Measurements from ENCODE around the gene MC1R. TPM values are rescaled to one million over a fixed set of nuclear protein-coding genes. Genes with fewer than 3 reads are reported as not detected.

MC1R gene
- total RNA-seq, 1 experiment from 2014 or later = 12.2 TPM

DNA sequence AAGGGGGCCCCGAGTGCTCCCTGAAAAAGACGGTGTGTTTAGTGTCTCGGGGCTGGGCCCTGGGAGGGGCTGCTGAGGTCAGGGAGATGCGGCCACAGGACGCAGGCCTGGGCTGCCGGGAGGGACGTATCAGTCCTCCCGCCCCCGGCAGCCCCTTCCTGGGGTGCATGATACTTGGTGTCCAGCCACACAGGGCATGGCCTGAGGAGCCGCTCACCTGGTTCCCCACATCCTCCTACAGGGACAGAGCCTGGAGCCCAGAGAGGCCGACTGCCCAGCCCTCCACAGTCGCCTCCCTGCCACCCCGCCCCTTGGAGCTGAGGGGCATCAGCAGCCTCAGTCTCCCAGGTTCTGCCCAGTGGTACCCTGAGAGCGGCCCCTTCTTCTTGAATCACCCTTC lies 17.8 kb downstream of the MC1R start:
- H3K9ac ChIP-seq (ENCODE audit: low read length) = no peak overlapping the region
- H3K27me3 ChIP-seq (ENCODE audit: insufficient read depth, low read length) = no peaks in the 10 kb centered on the region
- H4K20me1 ChIP-seq (ENCODE audit: insufficient read depth) = no peaks in the 10 kb centered on the region
- H3K79me2 ChIP-seq (ENCODE audit: insufficient read depth, low read length) = peaks cover 12% of the 10 kb centered on the region; the same call in 1 of the 2 replicates
- peak; percentile 38 for TF ChIP-seq POLR2AphosphoS5 (IDR thresholded peaks at IDR 0.05; ENCODE audit: low read depth, low read length)
- TF ChIP-seq CBX3 (IDR thresholded peaks at IDR 0.05; ENCODE audit: low read depth) = no peak
- ATAC-seq = peak; percentile 37; the same call in 1 of the 2 replicates
- BruUV-seq (replicated peaks) = no TSS peak
- H3K4me3 ChIP-seq (replicated peaks in 1 of 2; ENCODE audit: low read depth in 1 of 2, low read length in 2 of 2) = no peak overlapping the region
- no peak overlapping the region for H2AFZ ChIP-seq (ENCODE audit: low read depth, low read length, poor library complexity, severe bottlenecking)
- peaks cover 35 to 39% of the 10 kb centered on the region in 2 experiments for H3K36me3 ChIP-seq (ENCODE audit: control insufficient read depth in 1 of 2, insufficient read depth in 2 of 2, low read length in 2 of 2)
- RAD21 ChIA-PET (ENCODE audit: low non-redundant PET in 1 of 2, low total read pairs in 2 of 2, uncharacterized antibody in 2 of 2, unreplicated experiment in 2 of 2) = no interaction called here
- peaks cover 0 to 7% of the 10 kb centered on the region in 2 experiments; a peak in 1 of 4 replicates for H3K4me1 ChIP-seq (ENCODE audit: control insufficient read depth in 1 of 2, insufficient read depth in 2 of 2, low read length in 2 of 2)
- H3K27ac ChIP-seq (ENCODE audit: low read depth, low read length) = no peak overlapping the region; the same call in 1 of the 2 replicates
- H3K9me2 ChIP-seq (ENCODE audit: insufficient read depth) = no peaks in the 10 kb centered on the region
- DNase-seq (ENCODE audit: low read depth, low spot score) = no peak
- POLR2A ChIA-PET = interaction anchor here (4.4 kb wide), 1 partner anchor 14 kb away, joined by 20 read pairs; the partner anchor contains the start of gene TUBB3
- H3K9me3 ChIP-seq (ENCODE audit: control insufficient read depth in 1 of 2, insufficient read depth in 1 of 2, low read depth in 1 of 2, low read length in 2 of 2) = peaks cover 0 to 5% of the 10 kb centered on the region in 2 experiments; a peak in 1 of 4 replicates
- intact Hi-C loops (cut with micrococcal nuclease) = no loop called here
- CTCF ChIA-PET = no interaction called here
- no peak overlapping the region for H3K4me2 ChIP-seq (ENCODE audit: low read length)

DNA sequence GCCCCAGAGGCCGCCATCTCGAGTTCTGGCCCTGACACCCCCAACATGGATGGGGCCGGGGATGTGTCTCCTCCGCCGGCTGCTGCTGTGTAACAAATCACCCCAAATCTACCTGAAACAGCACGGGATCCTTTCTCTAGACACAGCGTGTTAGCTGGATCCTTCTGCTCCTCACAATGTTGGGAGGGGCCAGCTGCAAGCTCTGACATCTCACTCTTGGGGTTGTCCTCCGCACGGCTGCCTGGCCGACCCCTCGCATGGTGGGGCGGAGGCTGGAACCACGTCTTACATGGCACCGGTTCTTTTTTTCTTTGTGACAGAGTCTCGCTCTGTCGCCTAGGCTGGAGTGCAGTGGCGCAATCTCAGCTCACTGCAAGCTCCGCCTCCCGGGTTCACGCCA lies 18.3 kb downstream of the MC1R start:
- Histone ChIP-seq H3K79me2 (ENCODE audit: insufficient read depth, low read length) (peaks cover 7% of the 10 kb centered on the region; the same call in 1 of the 2 replicates), H3K9ac (ENCODE audit: low read length) (no peak overlapping the region), H4K20me1 (ENCODE audit: insufficient read depth) (no peaks in the 10 kb centered on the region), H3K4me1 (ENCODE audit: control insufficient read depth in 1 of 2, insufficient read depth in 2 of 2, low read length in 2 of 2) (peaks cover 0 to 7% of the 10 kb centered on the region in 2 experiments; a peak in 1 of 4 replicates), H3K4me2 (ENCODE audit: low read length) (no peak overlapping the region), H3K36me3 (ENCODE audit: control insufficient read depth in 1 of 2, insufficient read depth in 2 of 2, low read length in 2 of 2) (peaks cover 30 to 35% of the 10 kb centered on the region in 2 experiments), H3K4me3 (replicated peaks in 1 of 2; ENCODE audit: low read depth in 1 of 2, low read length in 2 of 2) (no peak overlapping the region), H3K9me2 (ENCODE audit: insufficient read depth) (no peaks in the 10 kb centered on the region), H3K27ac (ENCODE audit: low read depth, low read length) (no peak overlapping the region), H3K27me3 (ENCODE audit: insufficient read depth, low read length) (no peaks in the 10 kb centered on the region), H3K9me3 (ENCODE audit: control insufficient read depth in 1 of 2, insufficient read depth in 1 of 2, low read depth in 1 of 2, low read length in 2 of 2) (peaks cover 0 to 5% of the 10 kb centered on the region in 2 experiments; a peak in 1 of 4 replicates), H2AFZ (ENCODE audit: low read depth, low read length, poor library complexity, severe bottlenecking) (no peak overlapping the region)
- ATAC-seq (no peak), DNase-seq (ENCODE audit: low read depth, low spot score) (no peak)
- no TSS peak for BruUV-seq (replicated peaks)
- intact Hi-C loops (cut with micrococcal nuclease) = no loop called here
- ChIA-PET RAD21 (ENCODE audit: low non-redundant PET in 1 of 2, low total read pairs in 2 of 2, uncharacterized antibody in 2 of 2, unreplicated experiment in 2 of 2) (no interaction called here), CTCF (no interaction called here), POLR2A (interaction anchor here (4.4 kb wide), 1 partner anchor 14 kb away, joined by 20 read pairs; the partner anchor contains the start of gene TUBB3)
- TF ChIP-seq CEBPB (IDR thresholded peaks at IDR 0.05; ENCODE audit: low read depth) (no peak), JUND (IDR thresholded peaks at IDR 0.05) (no peak), SIN3A (IDR thresholded peaks at IDR 0.05; ENCODE audit: low read depth) (no peak), ELF1 (IDR thresholded peaks at IDR 0.05; ENCODE audit: borderline replicate concordance, low read depth) (no peak), YY1 (IDR thresholded peaks at IDR 0.05; ENCODE audit: extremely low read depth, insufficient replicate concordance, low read depth, low read length) (no peak), POLR2A (IDR thresholded peaks at IDR 0.05; ENCODE audit: borderline replicate concordance, extremely low read depth, insufficient read depth, insufficient read length) (no peak), RAD21 (IDR thresholded peaks at IDR 0.05; ENCODE audit: low read depth) (no peak), EGR1 (IDR thresholded peaks at IDR 0.05; ENCODE audit: low read depth) (no peak), POLR2AphosphoS5 (IDR thresholded peaks at IDR 0.05; ENCODE audit: low read depth, low read length) (no peak), SRF (IDR thresholded peaks at IDR 0.05; ENCODE audit: low read depth) (no peak)
- TF ChIP-seq, protein P1, sequence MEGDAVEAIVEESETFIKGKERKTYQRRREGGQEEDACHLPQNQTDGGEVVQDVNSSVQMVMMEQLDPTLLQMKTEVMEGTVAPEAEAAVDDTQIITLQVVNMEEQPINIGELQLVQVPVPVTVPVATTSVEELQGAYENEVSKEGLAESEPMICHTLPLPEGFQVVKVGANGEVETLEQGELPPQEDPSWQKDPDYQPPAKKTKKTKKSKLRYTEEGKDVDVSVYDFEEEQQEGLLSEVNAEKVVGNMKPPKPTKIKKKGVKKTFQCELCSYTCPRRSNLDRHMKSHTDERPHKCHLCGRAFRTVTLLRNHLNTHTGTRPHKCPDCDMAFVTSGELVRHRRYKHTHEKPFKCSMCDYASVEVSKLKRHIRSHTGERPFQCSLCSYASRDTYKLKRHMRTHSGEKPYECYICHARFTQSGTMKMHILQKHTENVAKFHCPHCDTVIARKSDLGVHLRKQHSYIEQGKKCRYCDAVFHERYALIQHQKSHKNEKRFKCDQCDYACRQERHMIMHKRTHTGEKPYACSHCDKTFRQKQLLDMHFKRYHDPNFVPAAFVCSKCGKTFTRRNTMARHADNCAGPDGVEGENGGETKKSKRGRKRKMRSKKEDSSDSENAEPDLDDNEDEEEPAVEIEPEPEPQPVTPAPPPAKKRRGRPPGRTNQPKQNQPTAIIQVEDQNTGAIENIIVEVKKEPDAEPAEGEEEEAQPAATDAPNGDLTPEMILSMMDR (IDR thresholded peaks at IDR 0.05 in 2 of 3, conservative IDR thresholded peaks at IDR 0.05 in 1 of 3; ENCODE audit: borderline replicate concordance in 1 of 3, insufficient read depth in 1 of 3, low read depth in 2 of 3, low read length in 2 of 3) = no peak
